PC-3 (cell line): ENCODE measurements around the gene RAB14. TPM values are rescaled to one million over a fixed set of nuclear protein-coding genes. Genes with fewer than 3 reads are reported as not detected.

Experiments
- ATAC-seq: fragments of 200-7000 bp; cut with Tn5 transposase; 2 replicates; pipeline ENCODE4 v1.9.1; 2020; ENCODE audit warnings: mild to moderate bottlenecking, moderate library complexity
- Bru-seq: library from RNA; stranded (reverse); fragments of 400-500 nt; gene quantifications from one replicate; lab custom pipeline; 2021; lab: Mats Ljungman, UMichigan
- BruChase-seq, 2 experiments: library from RNA; stranded (reverse); fragments of 400-500 nt; gene quantifications; one replicate each; lab custom pipeline; 2021; lab: Mats Ljungman, UMichigan
- BruUV-seq: library from RNA; stranded (reverse); fragments of 400-500 nt; replicated peaks from 2 replicates; lab custom pipeline; 2021; lab: Mats Ljungman, UMichigan
- CTCF ChIA-PET: fragments of 300-600 bp; sonication (Branson Sonifier 250); formaldehyde crosslinking; loops from one replicate; lab custom pipeline; 2022; ENCODE audit warnings: antibody characterized with exemption; lab: Charles Lee
- POLR2A ChIA-PET: fragments of 300-600 bp; sonication (Branson Sonifier 250); formaldehyde crosslinking; loops from one replicate; lab custom pipeline; 2022; ENCODE audit warnings: antibody characterized with exemption; ENCODE audit not compliant: unreplicated experiment; lab: Charles Lee
- DNase-seq: peaks from one replicate; pipeline ENCODE4 v3.0.0-alpha.2; 2015
- H2AFZ ChIP-seq: fragments of 300-600 bp; sonication (generic); 2 replicates; pipeline ENCODE4 v1.6.0; 2016; ENCODE audit warnings: antibody characterized with exemption, low read length
- H3F3A ChIP-seq: fragments of 300-600 bp; sonication (generic); one replicate; pipeline ENCODE4 v1.6.0; 2017; ENCODE audit warnings: antibody characterized with exemption, low read length, control low read depth, mild to moderate bottlenecking; ENCODE audit not compliant: unreplicated experiment
- H3K27ac ChIP-seq: fragments of 300-600 bp; sonication (generic); 2 replicates; pipeline ENCODE4 v1.5.1; 2016; ENCODE audit warnings: mild to moderate bottlenecking, low read length
- H3K27me3 ChIP-seq: fragments of 300-600 bp; sonication (generic); 2 replicates; pipeline ENCODE4 v1.6.1; 2016; ENCODE audit warnings: low read length, mixed read lengths
- H3K36me3 ChIP-seq: fragments of 300-600 bp; sonication (generic); 2 replicates; pipeline ENCODE4 v1.6.1; 2016; ENCODE audit warnings: low read depth, mixed run types, low read length, mixed read lengths
- H3K4me1 ChIP-seq: fragments of 300-600 bp; sonication (generic); 2 replicates; pipeline ENCODE4 v1.5.1; 2016; ENCODE audit warnings: low read length; ENCODE audit not compliant: insufficient read depth
- H3K4me2 ChIP-seq: fragments of 300-600 bp; sonication (generic); 2 replicates; pipeline ENCODE4 v1.6.0; 2016; ENCODE audit warnings: low read length
- H3K4me3 ChIP-seq: fragments of 300-600 bp; sonication (generic); 2 replicates; pipeline ENCODE4 v1.5.1; 2016; ENCODE audit warnings: mild to moderate bottlenecking, low read length, mixed read lengths
- H3K79me2 ChIP-seq: fragments of 300-600 bp; sonication (generic); 2 replicates; pipeline ENCODE4 v1.6.1; 2017; ENCODE audit warnings: low read length, mixed read lengths
- H3K9ac ChIP-seq: fragments of 300-600 bp; sonication (generic); 2 replicates; pipeline ENCODE4 v1.6.0; 2016; ENCODE audit warnings: mild to moderate bottlenecking, low read length
- H3K9me2 ChIP-seq: fragments of 300-600 bp; sonication (generic); replicated peaks from 2 replicates; pipeline ENCODE4 v1.6.1; 2016; ENCODE audit warnings: mixed run types, low read length, mixed read lengths
- H3K9me3 ChIP-seq: fragments of 300-600 bp; sonication (generic); 2 replicates; pipeline ENCODE4 v1.6.1; 2016; ENCODE audit warnings: low read length, mixed read lengths
- H4K20me1 ChIP-seq: fragments of 300-600 bp; sonication (generic); 2 replicates; pipeline ENCODE4 v1.6.1; 2016; ENCODE audit warnings: low read length, mixed read lengths
- EZH2 ChIP-seq: fragments of 300-600 bp; sonication (generic); IDR thresholded peaks from one replicate; pipeline ENCODE4 v1.6.1; 2017; ENCODE audit warnings: antibody characterized with exemption, mild to moderate bottlenecking, low read length; ENCODE audit not compliant: unreplicated experiment
- EZH2phosphoT487 ChIP-seq: fragments of 300-600 bp; sonication (generic); IDR thresholded peaks from 2 replicates; pipeline ENCODE4 v1.6.1; 2018; ENCODE audit warnings: mild to moderate bottlenecking, antibody characterized with exemption, low read length, borderline replicate concordance
- intact Hi-C: fragments of 100-400 bp; cut with micrococcal nuclease; formaldehyde crosslinking; loops from 2 replicates; pipeline ENCODE4 v1.9.0; 2023
- long read RNA-seq: library from polyadenylated mRNA; unstranded; transcript quantifications from one replicate; pipeline ENCODE4 v2.0.0, GENCODE V29; 2021; ENCODE audit not compliant: unreplicated experiment
- total RNA-seq: library from RNA; depleted of rRNA; stranded (reverse); fragments of >200 nt; gene quantifications from 2 replicates; pipeline ENCODE4 v1.2.3, GENCODE V29; 2014; rRNA removed
- TF ChIP-seq, protein P1 (sequence below): fragments of 300-600 bp; sonication (generic); conservative IDR thresholded peaks from 2 replicates; pipeline ENCODE4 v1.5.1; 2017; ENCODE audit warnings: antibody characterized with exemption, low read depth, mild to moderate bottlenecking, low read length

Gene RAB14
- 13.8 and 14.9 TPM in 2 replicates for total RNA-seq
- Bru-seq, nascent RNA = percentile 92 among the genes with signal in this experiment
- BruChase-seq, experiment 1, labeled RNA remaining after a 6-hour chase = percentile 97 among the genes with signal in this experiment
- percentile 95 among the genes with signal in this experiment for BruChase-seq, experiment 2, labeled RNA remaining after a 2-hour chase
- long read RNA-seq, full-length matches to known transcripts = 178 of 202 reads
- long read RNA-seq, partial matches to known transcripts = 10 of 202 reads
- long read RNA-seq, other reads (novel, unspliced or antisense) = 14 of 202 reads

DNA sequence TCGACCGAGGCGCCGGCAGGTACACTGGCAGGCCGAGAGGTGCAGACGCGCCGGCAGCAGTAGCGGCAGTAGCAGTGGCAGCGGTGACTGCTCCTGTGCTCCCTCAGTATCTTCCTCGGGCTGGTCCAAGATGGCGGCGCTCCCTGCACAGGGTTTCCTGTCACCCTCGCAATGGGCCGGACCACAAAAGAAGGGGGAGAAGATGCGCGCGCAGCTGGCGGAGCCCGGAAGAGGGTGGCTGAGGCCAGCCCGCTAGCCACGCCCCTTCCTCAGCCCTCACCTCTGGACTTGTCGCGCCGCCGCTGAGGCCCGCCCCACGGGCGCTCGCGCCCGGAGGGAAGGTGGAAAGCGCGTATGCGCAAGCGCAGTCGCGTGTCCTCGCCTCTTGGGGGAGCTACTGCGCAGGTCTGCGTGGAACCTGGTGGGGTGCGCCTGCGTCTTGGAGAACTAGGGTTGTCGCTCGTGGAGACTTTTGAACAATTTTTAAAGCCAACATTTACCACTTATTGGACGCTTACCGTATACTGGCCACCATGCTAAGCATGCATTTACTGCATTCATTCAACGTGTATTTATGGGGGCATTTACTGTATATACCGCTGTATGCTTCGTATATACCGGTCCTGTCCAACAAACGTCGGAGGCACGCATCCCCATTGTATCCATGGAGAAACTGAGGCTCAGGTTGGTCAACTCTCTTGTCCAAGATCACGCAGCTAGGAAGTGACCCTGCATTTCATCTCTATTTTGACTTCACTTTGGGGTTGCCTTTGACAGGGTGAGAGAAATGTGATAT, at the start of gene RAB14:
TSS of gene RAB14 (minus strand) at position 132 of the 796 bp plus-strand sequence. CDS start 8,457 bp downstream, outside the sequence.
- intact Hi-C loops = no loop called here
- H3K9me2 ChIP-seq = no peaks in the 10 kb centered on the region
- peaks cover 53% of the 10 kb centered on the region for H3K79me2 ChIP-seq
- H3K36me3 ChIP-seq = no peaks in the 10 kb centered on the region
- BruUV-seq = no TSS peak
- H3K4me2 ChIP-seq = peak within 1 kb of the TSS; percentile 90
- peaks cover 41% of the 10 kb centered on the region for H4K20me1 ChIP-seq
- DNase-seq (peak; percentile 95), ATAC-seq (peak; percentile 87)
- H3K9me3 ChIP-seq = no peaks in the 10 kb centered on the region
- peak within 1 kb of the TSS; percentile 96 for H3K9ac ChIP-seq
- ChIA-PET POLR2A (interaction anchor here (0.6 to 1.0 kb wide), 5 partner anchors 67 to 312 kb away, joined by 3 to 33 read pairs (median 4); no protein-coding TSS in a partner anchor), CTCF (interaction anchor here (0.6 kb wide), 1 partner anchor 34 kb away, joined by 3 read pairs; no protein-coding TSS in a partner anchor)
- H3F3A ChIP-seq = no peaks in the 10 kb centered on the region
- H3K4me3 ChIP-seq = peak within 1 kb of the TSS; percentile 97
- TF ChIP-seq, protein P1, sequence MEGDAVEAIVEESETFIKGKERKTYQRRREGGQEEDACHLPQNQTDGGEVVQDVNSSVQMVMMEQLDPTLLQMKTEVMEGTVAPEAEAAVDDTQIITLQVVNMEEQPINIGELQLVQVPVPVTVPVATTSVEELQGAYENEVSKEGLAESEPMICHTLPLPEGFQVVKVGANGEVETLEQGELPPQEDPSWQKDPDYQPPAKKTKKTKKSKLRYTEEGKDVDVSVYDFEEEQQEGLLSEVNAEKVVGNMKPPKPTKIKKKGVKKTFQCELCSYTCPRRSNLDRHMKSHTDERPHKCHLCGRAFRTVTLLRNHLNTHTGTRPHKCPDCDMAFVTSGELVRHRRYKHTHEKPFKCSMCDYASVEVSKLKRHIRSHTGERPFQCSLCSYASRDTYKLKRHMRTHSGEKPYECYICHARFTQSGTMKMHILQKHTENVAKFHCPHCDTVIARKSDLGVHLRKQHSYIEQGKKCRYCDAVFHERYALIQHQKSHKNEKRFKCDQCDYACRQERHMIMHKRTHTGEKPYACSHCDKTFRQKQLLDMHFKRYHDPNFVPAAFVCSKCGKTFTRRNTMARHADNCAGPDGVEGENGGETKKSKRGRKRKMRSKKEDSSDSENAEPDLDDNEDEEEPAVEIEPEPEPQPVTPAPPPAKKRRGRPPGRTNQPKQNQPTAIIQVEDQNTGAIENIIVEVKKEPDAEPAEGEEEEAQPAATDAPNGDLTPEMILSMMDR = peak; percentile 53
- no peak for TF ChIP-seq EZH2phosphoT487
- H3K27me3 ChIP-seq = no peaks in the 10 kb centered on the region
- peak within 1 kb of the TSS; percentile 66 for H3K27ac ChIP-seq
- peaks cover 21% of the 10 kb centered on the region for H3K4me1 ChIP-seq
- peak within 1 kb of the TSS; percentile 91 for H2AFZ ChIP-seq

DNA sequence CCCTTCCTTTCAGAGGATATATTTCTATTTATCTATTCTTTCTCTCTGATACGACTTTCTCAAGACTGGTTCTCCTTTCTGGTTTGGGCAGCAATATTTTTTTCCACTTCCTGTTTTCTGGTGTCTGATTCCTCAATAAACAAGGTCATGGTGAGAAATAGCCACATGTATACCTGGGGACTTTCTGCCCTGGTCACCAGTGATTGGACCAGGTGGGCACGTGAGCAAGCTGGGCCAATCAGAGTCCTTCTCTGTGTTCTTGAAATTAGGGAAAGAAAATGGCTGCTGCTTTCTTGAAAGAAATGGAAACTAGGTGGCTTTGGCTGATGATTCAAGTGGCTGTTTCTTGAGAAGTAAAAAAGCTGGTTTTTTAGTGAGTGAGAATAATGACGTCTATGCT, 47.9 kb upstream of the RAB14 start:
- no peak for ATAC-seq
- intact Hi-C loops = no loop called here
- no TSS peak for BruUV-seq
- no peaks in the 10 kb centered on the region for H3K36me3 ChIP-seq
- CTCF ChIA-PET = no interaction called here
- no peaks in the 10 kb centered on the region for H3K79me2 ChIP-seq
- no peaks in the 10 kb centered on the region for H3K9me2 ChIP-seq
- no peak overlapping the region for H2AFZ ChIP-seq
- no peaks in the 10 kb centered on the region for H3K27me3 ChIP-seq
- POLR2A ChIA-PET = no interaction called here
- no peak overlapping the region for H3K4me2 ChIP-seq
- no peaks in the 10 kb centered on the region for H3K9me3 ChIP-seq
- H3K4me1 ChIP-seq = no peaks in the 10 kb centered on the region
- H3K9ac ChIP-seq = no peak overlapping the region
- H4K20me1 ChIP-seq = no peaks in the 10 kb centered on the region
- no peak overlapping the region for H3K4me3 ChIP-seq
- no peak for DNase-seq
- no peak overlapping the region for H3K27ac ChIP-seq
- TF ChIP-seq, protein P1 = no peak
- TF ChIP-seq EZH2phosphoT487 (no peak), EZH2 (no peak)
- H3F3A ChIP-seq = no peaks in the 10 kb centered on the region
